ENCODE data around the gene REEP5.
"Not testable (repeated sequence)": the region's sequence is repeated elsewhere in the genome, so short reads cannot be mapped to it uniquely, and the experiment has no call there.

REEP5 gene

GRCh38 chr5:112931473-112931872, 9.4 kb upstream of the REEP5 start:
- DNase-seq: no peak

DNA sequence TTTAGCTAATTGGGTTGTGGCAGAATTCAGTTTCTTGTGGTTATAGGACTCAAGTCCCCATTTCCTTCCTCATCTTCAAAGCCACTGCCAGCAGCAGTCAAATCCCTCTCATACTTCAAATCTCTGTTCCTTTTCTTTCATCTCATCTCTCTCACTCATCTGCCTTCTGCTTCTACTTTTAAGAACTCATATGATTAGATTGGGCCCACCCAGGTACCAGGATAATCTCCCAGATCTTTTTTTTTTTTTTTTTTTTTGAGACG, 8.0 kb upstream of the REEP5 start:
- DNase-seq: no peak

DNA sequence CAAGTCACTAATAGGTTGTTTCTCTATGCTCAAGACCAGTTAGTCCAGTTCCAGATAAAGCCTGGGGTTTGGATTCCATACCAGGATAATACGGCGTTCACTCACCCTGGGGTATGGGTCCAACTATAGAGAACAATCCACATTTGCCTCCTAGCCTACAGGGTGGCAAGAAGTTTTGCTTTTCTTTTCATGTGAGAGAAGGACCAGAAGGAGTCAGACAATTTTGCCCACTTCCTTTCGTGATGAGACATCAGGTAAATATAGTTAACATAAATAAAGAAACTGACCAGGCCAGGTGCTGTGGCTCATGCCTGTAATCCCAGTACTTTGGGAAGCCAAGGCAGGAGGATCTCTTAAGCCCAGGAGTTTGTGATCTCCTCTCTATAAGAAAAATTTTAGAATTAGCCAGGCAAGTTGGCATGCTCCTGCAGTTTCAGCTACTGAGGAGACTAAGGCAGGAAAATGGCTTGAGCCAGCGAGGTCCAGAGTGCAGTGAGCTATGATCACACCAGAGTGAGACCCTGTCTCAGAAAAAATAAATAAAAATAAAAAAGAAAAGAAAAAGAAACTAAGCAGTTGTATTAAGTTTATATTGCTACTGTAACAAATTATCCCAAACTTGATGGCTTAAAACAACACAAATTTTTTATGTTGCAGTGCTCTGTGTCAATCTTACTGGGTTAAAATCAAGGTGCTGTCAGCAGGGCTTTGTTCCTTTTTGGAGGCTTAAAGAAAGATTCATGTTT, 7.5 kb upstream of the REEP5 start:
- DNase-seq: no peak

DNA sequence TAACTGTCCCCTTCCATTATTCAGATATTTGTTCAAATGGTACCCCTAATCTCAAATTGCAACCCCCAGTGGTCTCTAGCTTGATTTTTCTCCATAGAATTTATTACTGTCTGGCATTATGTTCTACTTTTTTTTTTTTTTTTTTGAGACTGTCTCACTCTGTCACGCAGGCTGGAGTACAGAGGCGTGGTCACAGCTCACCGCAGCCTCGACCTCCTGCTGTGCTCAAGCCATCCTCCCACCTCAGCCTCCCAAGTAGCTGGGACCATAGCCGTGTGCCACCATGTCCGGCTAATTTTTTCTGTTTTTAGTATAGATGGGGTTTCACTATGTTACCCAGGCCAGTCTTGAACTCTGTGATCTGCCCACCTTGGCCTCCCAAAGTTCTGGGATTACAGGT, 2.0 kb upstream of the REEP5 start:
- no peak for DNase-seq

GRCh38 chr5:112923148-112923917, 1.3 kb upstream of the REEP5 start:
- no peak for DNase-seq

GRCh38 chr5:112921026-112921832, 798 bp downstream of the REEP5 start:
- peak; percentile 72 for DNase-seq

DNA sequence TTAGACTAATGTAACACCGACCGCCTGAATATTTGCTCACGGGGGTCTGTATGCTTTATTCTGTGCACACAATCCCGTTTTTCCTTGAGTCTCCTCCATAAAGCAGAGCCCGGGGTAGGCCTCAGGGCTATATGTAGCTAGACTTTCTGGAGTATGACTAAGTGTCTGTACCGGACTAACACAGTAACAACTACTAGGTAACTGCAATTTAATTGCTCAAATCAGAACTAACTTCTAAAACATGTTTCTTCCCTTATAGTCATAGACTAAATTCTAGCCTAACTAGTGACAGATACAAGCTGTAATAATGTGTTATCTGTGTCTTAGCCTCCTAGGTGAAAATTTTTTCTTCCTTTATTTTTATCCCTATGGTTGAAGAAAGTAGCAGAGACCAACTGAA, 2.1 kb downstream of the REEP5 start:
- DNase-seq: no peak

- DNase-seq: no peak
These were observed 3.3 kb downstream of the REEP5 start for GRCh38 chr5:112918679-112919078.

DNA sequence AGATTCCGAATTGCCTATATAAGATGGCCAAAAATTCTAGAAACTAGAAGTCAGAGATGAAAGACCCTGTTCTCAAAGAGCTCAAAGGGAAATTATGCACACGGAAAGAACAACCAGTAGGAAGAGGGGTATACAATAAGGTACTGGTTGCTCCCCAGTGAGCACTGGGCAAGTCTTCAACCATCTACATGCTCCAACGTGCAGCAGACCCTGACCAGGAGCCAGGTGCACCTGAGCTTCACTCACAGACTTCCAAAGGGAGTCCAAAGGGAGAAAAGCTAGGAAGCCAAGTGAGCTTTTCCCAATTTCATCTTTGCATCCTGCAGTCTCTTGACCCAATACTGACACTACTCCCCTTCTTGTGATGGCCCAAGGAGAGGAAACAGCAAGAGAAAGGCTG, 3.9 kb downstream of the REEP5 start:
- no peak for DNase-seq

DNA sequence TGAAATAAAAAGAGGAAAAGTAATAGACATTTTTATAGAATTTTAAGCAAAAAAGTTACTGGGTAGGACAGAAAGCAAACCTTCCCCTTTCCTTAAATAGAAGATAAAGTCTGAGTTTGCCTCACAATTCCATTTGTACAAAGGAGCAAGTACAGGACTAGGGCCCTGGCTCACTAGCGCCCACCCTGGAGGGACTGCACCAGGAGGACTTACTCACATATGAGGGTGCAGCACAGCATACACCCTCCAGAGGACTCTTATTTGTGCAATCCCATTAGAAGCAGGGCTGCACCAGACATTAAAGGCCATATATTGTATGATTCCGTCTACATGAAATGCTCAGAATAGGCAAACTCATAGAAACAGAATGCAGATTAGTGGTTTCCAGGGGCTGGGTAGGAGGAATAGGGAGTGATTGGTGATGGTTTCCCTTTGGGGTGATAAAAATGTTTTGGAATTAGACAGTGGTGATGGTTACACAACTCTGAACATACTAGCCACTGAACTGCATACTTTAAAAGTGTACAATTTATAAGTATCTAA, 4.5 kb downstream of the REEP5 start:
- no peak for DNase-seq

DNA sequence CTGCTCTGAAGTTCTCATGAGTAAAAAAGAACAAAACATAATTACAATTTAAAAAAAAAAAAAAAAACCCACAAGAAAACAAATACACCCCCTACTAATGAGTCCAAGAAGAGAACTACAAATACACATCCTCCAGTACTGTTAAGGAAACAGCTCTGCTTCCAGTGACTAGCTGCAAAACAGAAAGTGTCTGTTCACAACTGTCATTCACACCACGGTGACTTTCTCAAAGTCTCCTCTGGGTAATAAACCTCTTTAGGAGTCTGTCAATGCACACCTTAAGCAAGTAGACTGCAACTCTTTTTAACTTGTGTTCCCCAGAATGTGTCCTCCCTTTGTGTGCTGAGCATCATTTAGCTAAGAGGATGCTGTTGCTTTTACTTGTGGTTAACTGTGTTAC, 6.2 kb downstream of the REEP5 start:
- no peak for DNase-seq

- no peak for DNase-seq
These were observed 7.4 kb downstream of the REEP5 start for GRCh38 chr5:112914584-112914983.

DNA sequence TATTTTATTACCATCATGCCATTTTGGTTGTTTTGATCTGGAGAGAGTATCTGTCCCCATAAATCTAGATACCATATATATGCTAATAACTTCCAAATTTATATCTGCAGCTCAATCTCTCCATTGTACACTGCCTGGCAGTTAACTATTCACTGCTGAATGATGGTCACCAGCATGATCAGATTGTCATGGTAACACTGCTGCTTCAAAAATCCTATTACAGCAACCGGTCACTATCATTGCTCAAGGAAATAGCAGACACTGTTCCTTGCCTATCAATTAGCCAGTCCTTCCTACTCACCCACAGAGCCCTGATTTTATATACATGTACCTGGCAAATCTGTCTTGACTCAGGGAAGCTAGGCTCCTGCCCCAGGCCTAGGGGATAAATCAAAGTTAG, 11.5 kb downstream of the REEP5 start:
- no peak for DNase-seq

DNA sequence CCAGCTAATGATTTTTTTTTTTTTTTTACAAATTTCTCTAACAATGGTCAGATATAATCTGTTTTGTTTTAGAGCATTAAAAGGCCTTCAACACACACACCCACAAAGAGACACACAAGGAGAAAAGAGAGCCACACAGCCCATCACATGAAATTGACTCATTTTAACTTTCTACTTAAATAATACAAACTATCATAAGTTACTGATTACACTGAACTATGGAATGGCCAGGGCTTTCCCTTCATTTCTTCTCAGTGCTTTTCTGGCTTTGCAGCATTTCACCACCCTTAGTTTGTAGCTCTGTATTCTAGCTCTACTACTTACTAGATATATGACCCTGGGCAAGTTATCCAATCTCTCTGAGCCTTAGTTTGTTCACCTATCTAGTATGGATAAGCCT, 13.2 kb downstream of the REEP5 start:
- DNase-seq: no peak

- peak in 1 of 2 donors; percentile 73 for DNase-seq
These were observed 14.8 kb downstream of the REEP5 start for GRCh38 chr5:112907166-112907631.

DNA sequence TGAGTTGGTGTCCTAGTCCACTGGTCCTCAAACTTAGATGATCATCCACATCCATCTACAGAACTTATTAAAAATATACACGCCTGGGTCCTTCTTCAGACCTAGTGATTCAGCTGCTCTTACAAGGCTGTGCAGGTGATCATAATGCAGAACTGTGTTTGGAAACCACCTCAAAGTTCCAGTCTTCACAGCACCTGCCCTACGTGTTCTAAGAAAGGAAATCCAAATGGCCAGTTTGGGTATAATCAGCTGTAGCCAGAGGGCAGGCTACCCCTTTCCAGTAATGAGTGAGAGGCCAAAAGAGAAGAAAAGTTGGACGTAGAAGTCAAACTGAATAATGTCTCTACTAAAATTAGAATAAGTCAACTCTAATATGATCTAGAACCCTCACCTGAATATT, 15.4 kb downstream of the REEP5 start:
- DNase-seq: no peak

- DNase-seq: not testable (repeated sequence)
These were observed 17.0 kb downstream of the REEP5 start for GRCh38 chr5:112904996-112905395.

DNA sequence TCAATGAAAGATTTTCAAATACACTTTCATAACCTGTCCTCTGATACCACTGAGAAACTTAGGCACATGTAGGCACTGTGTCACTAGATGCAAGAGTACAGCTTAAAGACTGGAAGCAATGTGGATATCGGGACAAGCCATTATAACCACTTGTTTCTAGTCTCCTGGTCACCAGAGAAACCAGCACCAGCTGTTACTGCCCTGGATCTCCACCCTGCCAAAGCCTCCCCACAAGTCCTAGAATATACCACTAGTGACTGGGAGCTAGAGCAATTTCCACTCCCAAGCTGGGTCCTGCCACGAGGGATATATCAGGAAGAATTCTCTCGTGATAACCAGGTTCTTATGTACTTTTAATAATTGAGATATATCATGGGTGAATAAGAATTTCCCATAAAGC, 19.5 kb downstream of the REEP5 start:
- DNase-seq: no peak

DNA sequence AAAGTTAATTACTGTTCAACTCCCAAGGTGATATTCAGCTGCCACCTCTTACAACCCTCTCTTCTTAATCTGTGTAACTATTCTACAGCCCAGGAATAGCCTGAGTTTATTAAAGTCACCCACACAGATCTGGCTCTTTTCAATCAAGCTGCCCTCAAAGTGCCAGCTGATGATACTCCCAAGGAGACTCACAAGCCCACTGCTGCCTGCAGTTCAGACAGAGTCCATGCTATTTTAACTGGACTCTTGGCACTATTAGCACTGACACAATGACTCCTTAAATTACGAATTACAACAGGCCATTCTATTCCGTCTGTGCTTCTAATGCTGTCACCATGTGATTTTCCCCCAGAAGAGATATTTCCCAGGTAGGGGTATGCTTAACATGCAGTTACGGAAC, 26.3 kb downstream of the REEP5 start:
- DNase-seq: no peak

DNA sequence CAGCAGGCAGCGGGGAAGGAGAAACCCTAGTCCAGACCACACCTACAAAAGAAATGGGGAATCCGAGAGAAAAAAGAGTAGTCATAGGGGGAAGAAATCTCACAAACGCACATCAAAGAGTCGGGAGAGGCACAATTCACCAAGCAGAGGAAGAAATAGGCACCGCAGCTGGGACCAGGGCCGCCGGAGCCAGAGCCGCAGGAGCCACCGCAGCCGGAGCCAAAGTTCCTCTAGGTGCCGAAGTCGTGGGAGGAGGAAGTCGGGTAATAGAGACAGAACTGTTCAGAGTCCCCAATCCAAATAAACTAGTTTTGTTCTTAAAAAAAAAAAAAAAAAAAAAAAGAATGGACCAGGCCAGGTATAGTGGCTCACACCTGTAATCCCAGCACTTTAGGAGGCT, 29.3 kb downstream of the REEP5 start:
- no peak for DNase-seq

- DNase-seq: not testable (repeated sequence)
These were observed 30.0 kb downstream of the REEP5 start for GRCh38 chr5:112892066-112892465.

DNA sequence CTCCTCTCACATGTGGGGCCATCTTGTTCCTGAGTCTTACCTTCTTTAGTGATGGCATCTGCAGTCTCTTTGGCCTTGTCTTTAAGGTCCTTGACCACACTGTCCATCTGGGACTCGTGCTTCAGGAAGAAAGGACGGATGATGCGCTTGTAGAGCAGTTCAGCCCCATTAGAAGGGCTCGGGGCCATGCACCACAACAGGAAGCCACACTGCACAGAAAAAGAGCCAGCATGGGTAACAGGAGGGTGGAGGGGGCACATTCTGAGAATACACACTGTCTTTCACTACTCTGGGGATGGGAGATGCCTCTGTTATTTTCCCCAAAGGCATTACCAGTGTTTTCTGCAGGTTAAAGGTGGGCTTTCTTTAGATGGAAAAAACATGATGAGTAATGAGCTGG, 35.1 kb downstream of the REEP5 start:
- no peak for DNase-seq

DNA sequence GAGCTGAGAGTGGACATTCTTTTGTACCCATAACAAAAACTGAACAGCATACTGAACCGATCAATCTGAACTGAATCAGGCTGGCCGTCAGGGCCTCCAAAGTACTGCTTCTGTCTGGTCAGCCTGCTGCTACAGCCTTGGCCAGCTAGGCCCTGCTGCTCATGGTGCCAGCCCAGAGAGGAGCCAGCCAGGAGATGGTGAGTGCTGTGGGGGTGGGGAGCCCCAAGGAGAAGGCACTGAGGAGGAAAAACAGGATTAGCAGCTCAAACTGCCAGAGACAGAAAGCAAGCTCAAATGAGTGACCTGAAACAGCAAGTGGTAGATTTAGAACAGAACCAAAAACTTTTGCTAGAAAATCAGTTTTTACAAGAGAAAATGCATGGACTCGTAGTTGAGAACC, 37.0 kb downstream of the REEP5 start:
- peak; percentile 21 to 47 for DNase-seq

- no peak for DNase-seq
These were observed 38.8 kb downstream of the REEP5 start for GRCh38 chr5:112883192-112883591.

All from hippocampal formation (tissue), 2 donors.